Neural cell (in vitro differentiated cells): ENCODE results near the gene NKX2-2. TPM values are rescaled to one million over a fixed set of nuclear protein-coding genes. Genes with fewer than 3 reads are reported as not detected.

Source experiments
- H2AFZ ChIP-seq: fragments of 200-600, 300-800 bp; sonication (generic), shearing (Covaris generic); 2 replicates; pipeline ENCODE4 v1.6.0; 2014; ENCODE audit warnings: low read depth, mild to moderate bottlenecking, antibody characterized with exemption, low read length, moderate library complexity
- H3F3A ChIP-seq: fragments of 200-600 bp; shearing (Covaris generic); 2 replicates; pipeline ENCODE4 v1.6.1; 2016; ENCODE audit warnings: mild to moderate bottlenecking, moderate library complexity, mixed read lengths, antibody characterized with exemption, low read length; ENCODE audit not compliant: insufficient read depth, poor library complexity, severe bottlenecking
- H3K27ac ChIP-seq: fragments of 200-600, 300-800 bp; sonication (generic), shearing (Covaris generic); 2 replicates; pipeline ENCODE4 v1.5.1; 2014; ENCODE audit warnings: mild to moderate bottlenecking, low read length, moderate library complexity
- H3K27me3 ChIP-seq: fragments of 300-800, 200-600 bp; sonication (generic), shearing (Covaris generic); 2 replicates; pipeline ENCODE4 v1.6.0; 2014; ENCODE audit warnings: mild to moderate bottlenecking, low read depth, low read length, moderate library complexity; ENCODE audit not compliant: insufficient read depth
- H3K36me3 ChIP-seq: fragments of 300-800, 200-600 bp; sonication (generic), shearing (Covaris generic); 2 replicates; pipeline ENCODE4 v1.5.1; 2014; ENCODE audit warnings: mild to moderate bottlenecking, antibody characterized with exemption, low read length, moderate library complexity; ENCODE audit not compliant: insufficient read depth
- H3K4me2 ChIP-seq: fragments of 300-800, 200-600 bp; sonication (generic), shearing (Covaris generic); 2 replicates; pipeline ENCODE4 v1.6.0; 2014; ENCODE audit warnings: mild to moderate bottlenecking, low read length
- H3K4me3 ChIP-seq: fragments of 300-800, 200-600 bp; sonication (generic), shearing (Covaris generic); 2 replicates; pipeline ENCODE4 v1.5.1; 2014; ENCODE audit warnings: mild to moderate bottlenecking, low read length, moderate library complexity
- H3K79me2 ChIP-seq: fragments of 200-600 bp; shearing (Covaris generic); replicated peaks from 2 replicates; pipeline ENCODE4 v1.6.0; 2014; ENCODE audit warnings: mild to moderate bottlenecking, low read length, moderate library complexity; ENCODE audit not compliant: insufficient read depth
- H3K9ac ChIP-seq: fragments of 300-800, 200-600 bp; sonication (generic), shearing (Covaris generic); 2 replicates; pipeline ENCODE4 v1.6.1; 2016; ENCODE audit warnings: mild to moderate bottlenecking, low read length, mixed read lengths
- H3K9me2 ChIP-seq: fragments of 200-600 bp; shearing (Covaris generic); 2 replicates; pipeline ENCODE4 v1.6.1; 2016; ENCODE audit warnings: mild to moderate bottlenecking, low read length, mixed read lengths; ENCODE audit not compliant: insufficient read depth
- H3K9me3 ChIP-seq: fragments of 200-600, 300-800 bp; sonication (generic), shearing (Covaris generic); 2 replicates; pipeline ENCODE4 v1.6.1; 2016; ENCODE audit warnings: mild to moderate bottlenecking, mixed run types, low read length, moderate library complexity, mixed read lengths
- H4K20me1 ChIP-seq: fragments of 200-600 bp; shearing (Covaris generic); 2 replicates; pipeline ENCODE4 v1.6.1; 2016; ENCODE audit warnings: mild to moderate bottlenecking, mixed run types; ENCODE audit not compliant: insufficient read depth
- EP300 ChIP-seq: fragments of 450-650 bp; conservative IDR thresholded peaks from 2 replicates; pipeline ENCODE4 v1.6.1; 2014; ENCODE audit warnings: antibody characterized with exemption, mild to moderate bottlenecking, moderate library complexity; ENCODE audit not compliant: poor library complexity, severe bottlenecking
- EZH2 ChIP-seq: fragments of 200-600, 300-800 bp; shearing (Covaris generic), sonication (generic); IDR thresholded peaks from 2 replicates; pipeline ENCODE4 v1.6.1; 2014; ENCODE audit warnings: antibody characterized with exemption, low read length, borderline replicate concordance, mild to moderate bottlenecking; ENCODE audit not compliant: insufficient read depth, poor library complexity, severe bottlenecking
- MXI1 ChIP-seq: fragments of 450-650 bp; conservative IDR thresholded peaks from 2 replicates; pipeline ENCODE4 v1.6.1; 2014; ENCODE audit warnings: antibody characterized with exemption, mild to moderate bottlenecking; ENCODE audit not compliant: poor library complexity, severe bottlenecking
- POLR2AphosphoS5 ChIP-seq: IDR thresholded peaks from 2 replicates; pipeline ENCODE4 v1.6.1; 2012
- RAD21 ChIP-seq: fragments of 450-650 bp; conservative IDR thresholded peaks from 2 replicates; pipeline ENCODE4 v1.6.1; 2014; ENCODE audit warnings: antibody characterized with exemption, mild to moderate bottlenecking, moderate library complexity
- REST ChIP-seq: IDR thresholded peaks from 2 replicates; pipeline ENCODE4 v1.6.1; 2012; ENCODE audit warnings: borderline replicate concordance
- SMC3 ChIP-seq: fragments of 450-650 bp; conservative IDR thresholded peaks from 2 replicates; pipeline ENCODE4 v1.6.1; 2014; ENCODE audit warnings: antibody characterized with exemption, mild to moderate bottlenecking, moderate library complexity; ENCODE audit not compliant: poor library complexity
- TAF1 ChIP-seq: IDR thresholded peaks from 2 replicates; pipeline ENCODE4 v1.6.1; 2012; ENCODE audit warnings: low read depth
- polyA plus RNA-seq: library from polyadenylated mRNA; depleted of rRNA; stranded (reverse); fragments of >200 nt; gene quantifications from 2 replicates; pipeline ENCODE4 v1.2.3, GENCODE V29; 2014
- TF ChIP-seq, protein P1 (sequence below): fragments of 450-650 bp; IDR thresholded peaks from 2 replicates; pipeline ENCODE4 v1.5.1; 2014; ENCODE audit warnings: antibody characterized with exemption, mild to moderate bottlenecking, moderate library complexity; ENCODE audit not compliant: poor library complexity, severe bottlenecking

Gene NKX2-2
- polyA plus RNA-seq, 1 donor from 2014 or later: not detected

GRCh38 chr20:21519136-21519584 lies 5.3 kb upstream of the NKX2-2 start:
- H3K4me2 ChIP-seq: no peak overlapping the region
- no peak for TF ChIP-seq MXI1
- TF ChIP-seq RAD21: no peak
- no peaks in the 10 kb centered on the region for H3K9me2 ChIP-seq
- no peak overlapping the region for H2AFZ ChIP-seq
- H4K20me1 ChIP-seq: no peaks in the 10 kb centered on the region
- no peak overlapping the region for H3K27ac ChIP-seq
- H3F3A ChIP-seq: no peaks in the 10 kb centered on the region
- H3K27me3 ChIP-seq: peaks cover 99% of the 10 kb centered on the region
- no peaks in the 10 kb centered on the region for H3K36me3 ChIP-seq
- no peak overlapping the region for H3K9ac ChIP-seq
- H3K4me3 ChIP-seq: no peak overlapping the region
- no peaks in the 10 kb centered on the region for H3K79me2 ChIP-seq
- H3K9me3 ChIP-seq: no peaks in the 10 kb centered on the region

DNA sequence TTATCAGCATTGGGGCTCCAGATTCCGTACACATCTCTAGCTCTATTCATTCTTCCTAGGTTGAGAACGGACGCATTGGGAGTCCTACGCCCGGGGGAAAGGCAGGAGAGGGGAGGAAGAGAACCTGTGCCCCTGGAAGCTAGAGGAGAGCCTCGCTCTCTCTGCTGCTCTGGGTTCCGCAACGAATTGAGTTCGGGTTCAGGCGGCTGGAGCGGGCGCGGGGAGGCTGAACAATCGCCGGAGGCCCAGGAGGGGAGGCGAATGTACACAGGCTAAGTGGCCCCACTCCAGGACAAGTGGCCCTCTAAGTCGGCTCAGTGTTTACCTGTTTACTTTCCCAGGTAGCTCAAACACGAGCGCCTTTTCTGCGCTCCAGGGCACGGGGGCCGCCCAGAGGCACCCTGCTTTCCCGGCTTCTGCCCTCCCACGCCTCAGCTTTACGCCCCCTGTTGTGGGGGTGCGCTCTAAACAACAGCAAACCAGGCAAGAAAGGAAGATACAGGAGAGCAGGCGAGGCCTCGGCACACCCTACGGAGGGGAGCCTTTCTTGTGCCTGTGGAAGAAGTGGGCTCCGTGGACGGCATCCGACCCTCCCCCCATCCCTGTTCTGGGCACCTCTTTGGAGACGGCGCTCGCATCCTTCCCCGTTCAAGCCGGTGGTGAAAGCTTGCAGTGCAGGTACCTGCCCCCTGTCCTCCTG lies 4.6 kb upstream of the NKX2-2 start:
- Histone ChIP-seq H3K9me3 (no peaks in the 10 kb centered on the region), H3K9ac (no peak overlapping the region), H3K4me2 (no peak overlapping the region), H4K20me1 (no peaks in the 10 kb centered on the region), H3K27me3 (peaks cover 99% of the 10 kb centered on the region), H2AFZ (no peak overlapping the region), H3K4me3 (no peak overlapping the region), H3K27ac (no peak overlapping the region), H3K79me2 (no peaks in the 10 kb centered on the region), H3K9me2 (no peaks in the 10 kb centered on the region), H3K36me3 (no peaks in the 10 kb centered on the region), H3F3A (no peaks in the 10 kb centered on the region)
- TF ChIP-seq, protein P1, sequence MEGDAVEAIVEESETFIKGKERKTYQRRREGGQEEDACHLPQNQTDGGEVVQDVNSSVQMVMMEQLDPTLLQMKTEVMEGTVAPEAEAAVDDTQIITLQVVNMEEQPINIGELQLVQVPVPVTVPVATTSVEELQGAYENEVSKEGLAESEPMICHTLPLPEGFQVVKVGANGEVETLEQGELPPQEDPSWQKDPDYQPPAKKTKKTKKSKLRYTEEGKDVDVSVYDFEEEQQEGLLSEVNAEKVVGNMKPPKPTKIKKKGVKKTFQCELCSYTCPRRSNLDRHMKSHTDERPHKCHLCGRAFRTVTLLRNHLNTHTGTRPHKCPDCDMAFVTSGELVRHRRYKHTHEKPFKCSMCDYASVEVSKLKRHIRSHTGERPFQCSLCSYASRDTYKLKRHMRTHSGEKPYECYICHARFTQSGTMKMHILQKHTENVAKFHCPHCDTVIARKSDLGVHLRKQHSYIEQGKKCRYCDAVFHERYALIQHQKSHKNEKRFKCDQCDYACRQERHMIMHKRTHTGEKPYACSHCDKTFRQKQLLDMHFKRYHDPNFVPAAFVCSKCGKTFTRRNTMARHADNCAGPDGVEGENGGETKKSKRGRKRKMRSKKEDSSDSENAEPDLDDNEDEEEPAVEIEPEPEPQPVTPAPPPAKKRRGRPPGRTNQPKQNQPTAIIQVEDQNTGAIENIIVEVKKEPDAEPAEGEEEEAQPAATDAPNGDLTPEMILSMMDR: no peak
- peak; percentile 70 for TF ChIP-seq EZH2

GRCh38 chr20:21517566-21518277 lies 3.9 kb upstream of the NKX2-2 start:
- TF ChIP-seq MXI1 (no peak), EZH2 (no peak), RAD21 (no peak), POLR2AphosphoS5 (no peak), REST (no peak), TAF1 (no peak), EP300 (no peak), SMC3 (no peak)
- TF ChIP-seq, protein P1: no peak
- Histone ChIP-seq H2AFZ (no peak overlapping the region), H3K4me3 (no peak overlapping the region), H3K9me3 (no peaks in the 10 kb centered on the region), H3K27me3 (peaks cover 99% of the 10 kb centered on the region), H3K79me2 (no peaks in the 10 kb centered on the region), H3F3A (no peaks in the 10 kb centered on the region), H3K9me2 (no peaks in the 10 kb centered on the region), H3K27ac (no peak overlapping the region), H3K4me2 (no peak overlapping the region), H4K20me1 (no peaks in the 10 kb centered on the region), H3K9ac (no peak overlapping the region), H3K36me3 (no peaks in the 10 kb centered on the region)
